K562 (cell line): ENCODE measurements around the gene ZNF709. TPM values are rescaled to one million over a fixed set of nuclear protein-coding genes. Genes with fewer than 3 reads are reported as not detected.

Source experiments
- CBX1 ChIP-seq: sonication (generic); IDR thresholded peaks from 2 replicates; pipeline ENCODE4 v1.6.1; 2016; ENCODE audit warnings: antibody characterized with exemption, low read depth, mild to moderate bottlenecking
- CBX5 ChIP-seq: IDR thresholded peaks from 2 replicates; pipeline ENCODE4 v1.6.1; 2014; ENCODE audit warnings: low read depth, borderline replicate concordance
- CEBPB ChIP-seq: fragments of 450-650 bp; IDR thresholded peaks from 2 replicates; pipeline ENCODE4 v1.6.1; 2016; ENCODE audit warnings: missing genetic modification characterization, missing compliant biosample characterization
- ERF ChIP-seq: fragments of 450-650 bp; formaldehyde crosslinking; IDR thresholded peaks from 2 replicates; pipeline ENCODE4 v1.4.0; 2020; ENCODE audit warnings: mild to moderate bottlenecking, mixed read lengths
- LCOR ChIP-seq: sonication (generic); formaldehyde crosslinking; IDR thresholded peaks from 2 replicates; pipeline ENCODE4 v1.8.0; 2022; ENCODE audit warnings: mild to moderate bottlenecking, missing genetic modification reagents
- MCM2 ChIP-seq: fragments of 450-650 bp; IDR thresholded peaks from 2 replicates; pipeline ENCODE4 v1.6.1; 2017; ENCODE audit warnings: low read depth, mild to moderate bottlenecking
- MTA3 ChIP-seq: fragments of 450-650 bp; formaldehyde crosslinking; IDR thresholded peaks from 2 replicates; pipeline ENCODE4 v1.6.1; 2017; ENCODE audit warnings: mild to moderate bottlenecking, borderline replicate concordance
- POLR2A ChIP-seq: fragments of 450-650 bp; conservative IDR thresholded peaks from 2 replicates; pipeline ENCODE4 v1.6.1; 2016
- REST ChIP-seq, 2 experiments: fragments of 450-650 bp; formaldehyde crosslinking in 1 of 2; IDR thresholded peaks; 2 replicates each; pipeline versions ENCODE4 v1.4.0 to v1.6.1; 2014 to 2020; ENCODE audit warnings: mild to moderate bottlenecking in 2 of 2, borderline replicate concordance in 1 of 2, low read depth in 1 of 2
- SMAD4 ChIP-seq: fragments of 250-450 bp; sonication (Bioruptor Pico); conservative IDR thresholded peaks from 2 replicates; pipeline ENCODE4 v1.8.0; 2021; ENCODE audit warnings: inconsistent platforms, mild to moderate bottlenecking, moderate library complexity
- SUPT5H ChIP-seq: fragments of 450-650 bp; IDR thresholded peaks from 2 replicates; pipeline ENCODE4 v1.6.1; 2016
- ZFP1 ChIP-seq: fragments of 450-650 bp; formaldehyde crosslinking; IDR thresholded peaks from 2 replicates; pipeline ENCODE4 v1.4.0; 2020; ENCODE audit warnings: mild to moderate bottlenecking, mixed read lengths
- ZNF140 ChIP-seq: fragments of 250-450 bp; sonication (Bioruptor Pico); IDR thresholded peaks from 2 replicates; pipeline ENCODE4 v1.8.0; 2021; ENCODE audit warnings: moderate library complexity, mild to moderate bottlenecking, inconsistent platforms
- ZNF778 ChIP-seq: fragments of 450-650 bp; formaldehyde crosslinking; IDR thresholded peaks from 2 replicates; pipeline ENCODE4 v1.4.0; 2020; ENCODE audit warnings: mild to moderate bottlenecking, moderate library complexity
- polyA plus RNA-seq, 8 experiments: library from polyadenylated mRNA; depleted of rRNA in 4 of 8; stranded (reverse) in 5 of 8; unstranded in 3 of 8; fragments of >200 nt; fragmentation: Nextera tagmentation in 2 of 8; fragmentation: Illumina TruSeq in 1 of 8; extraction: Ambion mirVana in 2 of 8; extraction: Trizol in 1 of 8; gene quantifications; 2 replicates each; pipeline versions ENCODE4 v1.2.1 to v1.2.3, GENCODE V29; 2011 to 2014; ENCODE audit warnings: inconsistent platforms in 1 of 8, missing spikeins in 1 of 8
- total RNA-seq, 7 experiments: library from RNA; depleted of rRNA in 6 of 7; stranded (reverse); fragments of >200 nt in 6 of 7; fragmentation: Illumina TruSeq in 2 of 7; extraction: Trizol in 2 of 7; gene quantifications; 2 replicates each; pipeline versions ENCODE4 v1.2.1 to v1.2.3, GENCODE V29; 2011 to 2021; ENCODE audit warnings: low replicate concordance in 1 of 7
- TF ChIP-seq, protein P1 (sequence below), 2 experiments: fragments of 250-450 bp in 1 of 2; fragments of 450-650 bp in 1 of 2; sonication (Bioruptor Pico) in 1 of 2; IDR thresholded peaks; 2 replicates each; pipeline versions ENCODE4 v1.6.1 to v1.8.0; 2016 to 2021; ENCODE audit warnings: mild to moderate bottlenecking in 2 of 2, moderate library complexity in 2 of 2, missing compliant biosample characterization in 1 of 2, missing genetic modification characterization in 1 of 2
- TF ChIP-seq, protein P2 (sequence below), 3 experiments: IDR thresholded peaks in 2 of 3; conservative IDR thresholded peaks in 1 of 3; 2 replicates each; pipeline ENCODE4 v1.5.1; 2011 to 2012; ENCODE audit warnings: low read length in 3 of 3, mild to moderate bottlenecking in 3 of 3, control low read depth in 2 of 3, improper control_type of control experiment in 1 of 3, inconsistent platforms in 1 of 3, low read depth in 1 of 3, mixed read lengths in 1 of 3, moderate library complexity in 1 of 3; ENCODE audit not compliant: insufficient read depth in 2 of 3
- TF ChIP-seq, protein P3 (sequence below): fragments of 450-650 bp; IDR thresholded peaks from 2 replicates; pipeline ENCODE4 v1.6.1; 2016; ENCODE audit warnings: missing biosample characterization, missing genetic modification characterization

The ZNF709 gene
- total and polyA plus RNA-seq, 9 of the 15 experiments (the other 6 are each of a cell fraction or from before 2014, with no cell fraction given) = 0.07 to 0.69 (median 0.18) TPM

DNA sequence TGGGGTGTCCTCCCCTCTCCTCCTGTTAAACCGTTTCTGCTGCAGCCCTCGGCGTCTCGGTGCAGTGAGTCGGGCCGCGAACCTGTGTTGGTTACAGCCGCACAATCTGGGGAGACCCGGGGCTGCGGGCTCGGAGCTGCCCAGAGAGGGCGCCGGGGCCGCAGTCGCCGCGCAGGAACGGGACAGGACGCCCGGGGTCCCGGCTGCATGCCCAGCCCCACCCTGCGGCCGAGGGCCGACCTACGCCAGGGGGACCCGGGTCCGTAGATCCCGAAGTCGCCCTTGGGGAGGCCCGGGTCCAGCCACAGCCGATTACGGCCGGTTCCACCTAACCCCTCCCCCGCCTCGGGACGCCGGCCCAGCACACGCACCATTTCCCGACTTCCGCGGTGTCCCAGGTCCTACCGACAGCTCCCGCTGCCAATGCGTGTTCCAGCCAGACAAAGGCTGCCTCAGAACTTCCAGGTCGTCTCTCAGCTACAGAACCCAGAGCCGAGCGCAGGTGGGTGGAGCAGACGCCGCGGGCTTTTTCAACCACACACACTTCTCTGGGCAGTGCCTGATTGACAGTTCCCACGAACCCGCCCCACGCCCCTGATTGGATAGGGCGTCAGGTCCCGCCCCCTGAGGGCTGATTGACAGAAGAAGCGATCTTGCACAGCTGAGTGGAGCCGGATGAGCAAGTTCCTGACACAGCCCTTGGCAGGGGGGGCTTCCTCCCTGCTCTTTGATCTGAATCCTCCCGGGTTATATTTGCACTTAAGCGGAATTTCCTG lies 43.9 kb downstream of the ZNF709 start, which contains the start of gene ZNF443 (continued):
- TF ChIP-seq CBX1 (no peak), MCM2 (no peak), SUPT5H (peak; percentile 62), POLR2A (peak; percentile 69), SMAD4 (CRISPR knock-in tag) (no peak), ZNF140 (CRISPR knock-in tag) (no peak), REST (IDR thresholded peaks at IDR 0.05; ENCODE audit: borderline replicate concordance) (peak; percentile 66), REST (CRISPR knock-in tag; IDR thresholded peaks at IDR 0.05; ENCODE audit: low read depth) (no peak), ERF (no peak), LCOR (no peak), ZFP1 (CRISPR knock-in tag) (no peak), CBX5 (no peak), CEBPB (tag) (no peak), ZNF778 (CRISPR knock-in tag) (no peak), MTA3 (peak; percentile 51; the same call in 1 of the 2 replicates)
- TF ChIP-seq, protein P1, sequence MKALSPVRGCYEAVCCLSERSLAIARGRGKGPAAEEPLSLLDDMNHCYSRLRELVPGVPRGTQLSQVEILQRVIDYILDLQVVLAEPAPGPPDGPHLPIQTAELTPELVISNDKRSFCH (CRISPR knock-in tag; IDR thresholded peaks at IDR 0.05) = no peak
- TF ChIP-seq, protein P1 (tag; IDR thresholded peaks at IDR 0.05) = no peak
- TF ChIP-seq, protein P2, sequence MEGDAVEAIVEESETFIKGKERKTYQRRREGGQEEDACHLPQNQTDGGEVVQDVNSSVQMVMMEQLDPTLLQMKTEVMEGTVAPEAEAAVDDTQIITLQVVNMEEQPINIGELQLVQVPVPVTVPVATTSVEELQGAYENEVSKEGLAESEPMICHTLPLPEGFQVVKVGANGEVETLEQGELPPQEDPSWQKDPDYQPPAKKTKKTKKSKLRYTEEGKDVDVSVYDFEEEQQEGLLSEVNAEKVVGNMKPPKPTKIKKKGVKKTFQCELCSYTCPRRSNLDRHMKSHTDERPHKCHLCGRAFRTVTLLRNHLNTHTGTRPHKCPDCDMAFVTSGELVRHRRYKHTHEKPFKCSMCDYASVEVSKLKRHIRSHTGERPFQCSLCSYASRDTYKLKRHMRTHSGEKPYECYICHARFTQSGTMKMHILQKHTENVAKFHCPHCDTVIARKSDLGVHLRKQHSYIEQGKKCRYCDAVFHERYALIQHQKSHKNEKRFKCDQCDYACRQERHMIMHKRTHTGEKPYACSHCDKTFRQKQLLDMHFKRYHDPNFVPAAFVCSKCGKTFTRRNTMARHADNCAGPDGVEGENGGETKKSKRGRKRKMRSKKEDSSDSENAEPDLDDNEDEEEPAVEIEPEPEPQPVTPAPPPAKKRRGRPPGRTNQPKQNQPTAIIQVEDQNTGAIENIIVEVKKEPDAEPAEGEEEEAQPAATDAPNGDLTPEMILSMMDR (IDR thresholded peaks at IDR 0.05 in 2 of 3, conservative IDR thresholded peaks at IDR 0.05 in 1 of 3; ENCODE audit: insufficient read depth in 2 of 3, low read depth in 1 of 3, low read length in 3 of 3) = no peak
- TF ChIP-seq, protein P3, sequence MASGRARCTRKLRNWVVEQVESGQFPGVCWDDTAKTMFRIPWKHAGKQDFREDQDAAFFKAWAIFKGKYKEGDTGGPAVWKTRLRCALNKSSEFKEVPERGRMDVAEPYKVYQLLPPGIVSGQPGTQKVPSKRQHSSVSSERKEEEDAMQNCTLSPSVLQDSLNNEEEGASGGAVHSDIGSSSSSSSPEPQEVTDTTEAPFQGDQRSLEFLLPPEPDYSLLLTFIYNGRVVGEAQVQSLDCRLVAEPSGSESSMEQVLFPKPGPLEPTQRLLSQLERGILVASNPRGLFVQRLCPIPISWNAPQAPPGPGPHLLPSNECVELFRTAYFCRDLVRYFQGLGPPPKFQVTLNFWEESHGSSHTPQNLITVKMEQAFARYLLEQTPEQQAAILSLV = no peak
